ENCODE measurements around the gene L3MBTL4.

L3MBTL4 gene

DNA sequence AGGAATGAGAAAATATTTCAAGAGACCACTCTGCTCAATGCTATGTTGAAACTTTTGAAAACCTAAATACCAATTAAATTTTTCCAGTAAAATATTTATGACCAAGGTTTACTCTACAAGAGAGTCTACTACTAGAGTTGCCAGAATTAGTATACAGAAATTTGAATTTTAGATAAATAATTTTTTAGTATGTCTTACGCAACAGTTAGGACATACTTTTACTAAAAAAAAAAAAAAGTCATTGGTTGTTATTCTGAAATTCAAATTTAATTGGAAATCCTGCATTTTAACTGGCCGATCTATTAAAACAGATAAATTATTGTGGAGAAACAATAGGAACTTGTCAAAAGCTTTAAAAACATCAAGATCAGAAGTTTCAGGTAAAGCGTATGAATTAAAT, 470.3 kb downstream of the L3MBTL4 start:
- no peak for DNase-seq

- no peak for DNase-seq
Observed at GRCh38 chr18:5943514-5943913, 471.2 kb downstream of the L3MBTL4 start.

DNA sequence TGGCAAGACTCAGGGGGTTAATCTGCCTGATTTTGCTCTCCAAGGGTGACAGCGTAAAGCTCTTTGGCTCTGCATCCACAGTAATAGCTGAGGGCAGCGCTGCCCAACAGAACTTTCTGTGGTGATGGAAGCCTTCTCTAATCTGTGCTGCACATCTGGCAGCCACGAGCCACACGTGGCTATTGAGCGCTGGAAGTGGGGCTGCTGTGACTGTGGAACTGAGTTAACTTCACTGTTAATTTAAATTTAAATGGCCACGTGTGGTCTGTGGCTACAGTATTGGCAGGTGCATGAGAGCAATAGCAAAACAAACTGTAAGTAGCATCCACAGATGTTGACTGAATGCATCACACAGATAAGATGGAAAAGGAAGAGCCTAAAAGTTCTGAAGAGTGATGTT, 472.1 kb downstream of the L3MBTL4 start:
- no peak for DNase-seq

- DNase-seq = no peak
Observed at GRCh38 chr18:5941890-5942289, 472.8 kb downstream of the L3MBTL4 start.

GRCh38 chr18:5939801-5940667, 474.7 kb downstream of the L3MBTL4 start:
- no peak for DNase-seq

GRCh38 chr18:5937795-5938194, 476.9 kb downstream of the L3MBTL4 start:
- no peak for DNase-seq

GRCh38 chr18:5937121-5937520, 477.6 kb downstream of the L3MBTL4 start:
- DNase-seq = no peak

DNA sequence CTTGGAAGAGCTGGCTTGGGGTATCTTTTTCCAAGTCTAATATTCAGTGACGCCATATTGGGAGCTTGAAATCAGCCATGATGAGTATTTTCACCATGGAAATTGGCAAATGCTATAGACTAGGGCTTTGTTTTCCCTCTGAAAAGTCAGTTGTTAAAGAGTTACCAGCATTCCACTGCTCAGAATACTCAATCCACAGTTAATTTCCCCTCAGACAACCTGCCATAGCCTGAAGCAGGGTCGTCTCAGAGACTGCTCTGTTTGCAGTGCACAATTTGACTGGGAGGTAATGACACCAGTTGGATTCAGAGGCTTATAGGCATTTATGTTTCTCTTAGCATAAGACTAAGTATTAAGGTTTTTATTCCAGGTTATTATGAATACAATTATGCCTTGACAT, 483.9 kb downstream of the L3MBTL4 start:
- no peak for DNase-seq

DNA sequence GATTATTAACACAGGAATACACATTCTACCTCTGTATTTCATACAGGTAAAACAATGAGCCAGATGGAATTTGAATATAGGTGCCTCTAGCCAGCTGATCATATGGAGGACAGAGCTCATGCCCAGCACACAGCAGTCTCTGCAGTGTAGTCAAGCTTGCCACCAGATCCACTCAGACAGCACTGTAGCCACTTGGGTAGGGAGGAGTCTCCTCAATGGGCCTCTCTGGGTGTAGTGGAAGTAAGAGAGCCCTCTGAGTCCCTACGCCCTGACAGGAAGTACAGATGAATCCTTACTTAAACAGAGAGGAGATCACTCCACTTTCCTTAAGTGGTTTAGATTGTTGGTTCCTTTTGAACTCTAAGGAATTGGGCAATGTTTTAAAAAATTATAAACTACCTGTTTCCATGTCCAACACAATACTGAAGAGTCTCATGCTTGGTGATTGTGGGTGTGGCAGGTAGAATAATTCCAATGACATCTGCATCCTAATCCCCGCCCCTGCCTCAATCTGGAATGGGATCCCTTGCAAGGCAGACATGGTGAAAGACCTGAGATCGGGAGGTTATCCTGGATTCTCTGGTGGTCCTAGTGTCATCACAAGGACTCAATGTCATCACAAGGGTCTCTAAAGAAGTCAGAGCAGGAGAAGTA, 496.4 kb downstream of the L3MBTL4 start:
- no peak for DNase-seq

GRCh38 chr18:5914951-5915350, 499.8 kb downstream of the L3MBTL4 start:
- no peak for DNase-seq

DNA sequence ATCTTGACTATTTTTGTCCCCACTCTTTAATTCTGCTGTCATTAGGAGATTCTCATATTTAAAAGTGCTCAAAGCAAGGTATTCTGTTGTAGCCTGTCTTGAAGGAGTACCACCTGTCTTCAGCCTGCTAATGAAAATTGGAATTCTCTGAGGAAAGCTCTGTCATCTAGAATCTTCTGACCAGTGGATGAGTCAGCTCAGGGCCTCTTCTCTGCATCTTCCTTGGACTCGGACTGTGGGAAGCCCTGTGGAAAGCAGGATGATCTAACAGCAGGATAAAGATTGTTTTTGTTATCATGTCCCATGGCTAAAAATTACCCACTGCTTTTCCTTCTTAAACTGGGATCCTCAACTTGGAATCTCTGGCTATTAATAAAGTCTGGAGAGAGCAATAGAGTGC, 500.7 kb downstream of the L3MBTL4 start:
- no peak for DNase-seq

- no peak for DNase-seq
Observed at GRCh38 chr18:5912566-5912965, 502.1 kb downstream of the L3MBTL4 start.

DNA sequence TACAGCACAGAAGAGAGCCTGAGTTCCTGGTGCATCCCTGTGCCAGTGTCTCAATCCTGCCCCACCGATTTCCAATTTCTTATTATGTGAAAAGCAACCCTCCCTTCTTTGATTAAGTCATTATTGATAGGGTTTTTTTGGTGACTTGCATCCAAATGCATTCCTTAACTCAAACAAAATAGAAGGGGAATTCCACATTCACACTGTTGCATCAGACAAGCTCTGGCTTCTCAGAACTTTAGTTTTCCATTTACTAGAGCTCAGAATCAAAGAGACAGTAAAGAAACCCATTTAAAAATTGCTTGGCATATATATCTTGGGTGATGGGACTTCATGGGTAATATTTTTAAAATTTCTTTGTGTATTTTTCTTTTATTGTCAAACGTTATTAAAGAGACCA, 505.6 kb downstream of the L3MBTL4 start:
- no peak for DNase-seq
